GM23338 (cell line): Measurements from ENCODE around the gene GRIA1. TPM values are rescaled to one million over a fixed set of nuclear protein-coding genes. Genes with fewer than 3 reads are reported as not detected.

ENCODE experiments used
- ATAC-seq: fragments of 200-7000 bp; cut with Tn5 transposase; 3 replicates; pipeline ENCODE4 v1.9.1; 2020
- DNase-seq: peaks from one replicate; pipeline ENCODE4 v3.0.0-alpha.2; 2015; ENCODE audit warnings: low spot score
- H2AFZ ChIP-seq: fragments of 200-600 bp; sonication (generic); 2 replicates; pipeline ENCODE4 v1.8.0; 2016; ENCODE audit warnings: antibody characterized with exemption, mild to moderate bottlenecking, moderate library complexity
- H3F3A ChIP-seq: fragments of 200-600 bp; sonication (generic); replicated peaks from 2 replicates; pipeline ENCODE4 v1.8.0; 2017; ENCODE audit warnings: antibody characterized with exemption, mixed run types, low read depth
- H3K27ac ChIP-seq: fragments of 200-600 bp; sonication (generic); 2 replicates; pipeline ENCODE4 v1.6.1; 2016; ENCODE audit warnings: low read depth
- H3K27me3 ChIP-seq: fragments of 200-600 bp; sonication (generic); 2 replicates; pipeline ENCODE4 v1.8.0; 2016; ENCODE audit warnings: mild to moderate bottlenecking, mixed run types, moderate library complexity; ENCODE audit not compliant: insufficient read depth
- H3K36me3 ChIP-seq: fragments of 200-600 bp; sonication (generic); 2 replicates; pipeline ENCODE4 v1.8.0; 2016; ENCODE audit warnings: mild to moderate bottlenecking; ENCODE audit not compliant: insufficient read depth
- H3K4me1 ChIP-seq: fragments of 200-600 bp; sonication (generic); 2 replicates; pipeline ENCODE4 v1.8.0; 2016; ENCODE audit warnings: mild to moderate bottlenecking, moderate library complexity; ENCODE audit not compliant: insufficient read depth
- H3K4me2 ChIP-seq: fragments of 200-600 bp; sonication (generic); 2 replicates; pipeline ENCODE4 v1.7.1; 2017; ENCODE audit warnings: mixed run types
- H3K4me3 ChIP-seq: fragments of 200-600 bp; sonication (generic); 2 replicates; pipeline ENCODE4 v1.6.1; 2016; ENCODE audit warnings: mixed run types
- H3K79me2 ChIP-seq: fragments of 200-600 bp; sonication (generic); replicated peaks from 2 replicates; pipeline ENCODE4 v1.8.0; 2017; ENCODE audit warnings: mild to moderate bottlenecking; ENCODE audit not compliant: insufficient read depth
- H3K9me2 ChIP-seq: fragments of 200-600 bp; sonication (generic); 2 replicates; pipeline ENCODE4 v1.8.0; 2017; ENCODE audit not compliant: insufficient read depth
- H4K20me1 ChIP-seq: fragments of 200-600 bp; sonication (generic); replicated peaks from 2 replicates; pipeline ENCODE4 v1.8.0; 2017; ENCODE audit warnings: mild to moderate bottlenecking; ENCODE audit not compliant: insufficient read depth
- H3K27ac Mint-ChIP-seq: 2 replicates; pipeline ENCODE4 v1.8.0; 2020; ENCODE audit warnings: inconsistent platforms, mild to moderate bottlenecking, moderate library complexity, mixed read lengths
- H3K27me3 Mint-ChIP-seq: 3 replicates; pipeline ENCODE4 v1.8.0; 2022; ENCODE audit warnings: low read depth, mild to moderate bottlenecking, moderate library complexity, mixed read lengths, inconsistent platforms; ENCODE audit not compliant: insufficient read depth, poor library complexity
- H3K36me3 Mint-ChIP-seq: 3 replicates; pipeline ENCODE4 v1.8.0; 2021; ENCODE audit warnings: low read depth, mild to moderate bottlenecking, inconsistent platforms, moderate library complexity, mixed read lengths
- H3K4me1 Mint-ChIP-seq: 3 replicates; pipeline ENCODE4 v1.8.0; 2020; ENCODE audit warnings: mild to moderate bottlenecking, inconsistent platforms, mixed read lengths
- H3K4me3 Mint-ChIP-seq: 3 replicates; pipeline ENCODE4 v1.8.0; 2021; ENCODE audit warnings: moderate library complexity, mild to moderate bottlenecking, inconsistent platforms, mixed read lengths
- H3K9me3 Mint-ChIP-seq: 3 replicates; pipeline ENCODE4 v1.8.0; 2020; ENCODE audit warnings: moderate library complexity, mild to moderate bottlenecking, inconsistent platforms, mixed read lengths
- CTCF ChIP-seq, 2 experiments: fragments of 200-600 bp in 1 of 2; sonication (generic) in 1 of 2; conservative IDR thresholded peaks; 2 replicates each; pipeline versions ENCODE4 v1.5.1 to v1.6.1; 2016 to 2017; ENCODE audit warnings: antibody characterized with exemption in 2 of 2, low read depth in 2 of 2, mild to moderate bottlenecking in 2 of 2, moderate library complexity in 1 of 2
- ETS1 ChIP-seq: IDR thresholded peaks from 2 replicates; pipeline ENCODE4 v1.6.1; 2016; ENCODE audit warnings: antibody characterized with exemption
- NANOG ChIP-seq: IDR thresholded peaks from 2 replicates; pipeline ENCODE4 v1.6.1; 2016; ENCODE audit warnings: antibody characterized with exemption, borderline replicate concordance
- POLR2AphosphoS5 ChIP-seq: IDR thresholded peaks from 2 replicates; pipeline ENCODE4 v1.6.1; 2016; ENCODE audit warnings: antibody characterized with exemption, low read depth
- REST ChIP-seq: IDR thresholded peaks from one replicate; pipeline ENCODE4 v1.6.1; 2018; ENCODE audit warnings: antibody characterized with exemption; ENCODE audit not compliant: unreplicated experiment
- ZNF462 ChIP-seq: fragments of 250-450 bp; sonication (Bioruptor Pico); IDR thresholded peaks from 2 replicates; pipeline ENCODE4 v1.5.0; 2020; ENCODE audit warnings: mild to moderate bottlenecking, moderate library complexity
- polyA plus RNA-seq: library from polyadenylated mRNA; unstranded; fragments of >200 nt; fragmentation: Nextera tagmentation; extraction: Ambion mirVana; gene quantifications from 2 replicates; pipeline ENCODE4 v1.2.1, GENCODE V29; 2016
- total RNA-seq: library from RNA; depleted of rRNA; stranded (reverse); fragments of >200 nt; shearing (Covaris generic); gene quantifications from 2 replicates; pipeline ENCODE4 v1.2.3, GENCODE V29; 2014

The GRIA1 gene
- total and polyA plus RNA-seq, 2 experiments from 2014 or later: 1.0 to 1.7 TPM

GRCh38 chr5:153573326-153574033, 83.0 kb downstream of the GRIA1 start:
- DNase-seq (no peak), ATAC-seq (no peak)
- Histone ChIP-seq H3F3A (no peaks in the 10 kb centered on the region), H3K9me2 (no peaks in the 10 kb centered on the region), H3K4me3 (no peak overlapping the region), H3K4me2 (no peak overlapping the region), H3K27me3 (no peaks in the 10 kb centered on the region), H4K20me1 (no peaks in the 10 kb centered on the region), H3K4me1 (no peaks in the 10 kb centered on the region), H3K27ac (no peak overlapping the region), H2AFZ (no peak overlapping the region), H3K79me2 (no peaks in the 10 kb centered on the region), H3K36me3 (no peaks in the 10 kb centered on the region)
- H3K4me1 Mint-ChIP-seq: no peaks in the 10 kb centered on the region
- no peaks in the 10 kb centered on the region for H3K9me3 Mint-ChIP-seq
- peaks cover 3% of the 10 kb centered on the region for H3K27me3 Mint-ChIP-seq
- no peak overlapping the region for H3K4me3 Mint-ChIP-seq
- H3K27ac Mint-ChIP-seq: no peak overlapping the region
- TF ChIP-seq NANOG (no peak), CTCF (conservative IDR thresholded peaks at IDR 0.05; ENCODE audit: low read depth in 2 of 2) (no peak), ZNF462 (CRISPR knock-in tag) (no peak), ETS1 (no peak), POLR2AphosphoS5 (no peak), REST (no peak)
- H3K36me3 Mint-ChIP-seq: no peaks in the 10 kb centered on the region
